Right lobe of liver (tissue), 6 donors: ENCODE data around the gene WNT7A. TPM values are rescaled to one million over a fixed set of nuclear protein-coding genes. Genes with fewer than 3 reads are reported as not detected.

ENCODE experiments used
- ATAC-seq, 4 donors: fragments of 200-7000 bp; cut with Tn5 transposase; one replicate each; pipeline ENCODE4 v1.9.1; 2020; ENCODE audit warnings: mild to moderate bottlenecking in 4 of 4, moderate library complexity in 4 of 4
- DNase-seq, 3 donors: peaks; one replicate each; pipeline ENCODE4 v3.0.0-alpha.2; 2020
- H3K27ac ChIP-seq, 3 donors: fragments of 200-600 bp; one replicate each; pipeline ENCODE4 v1.8.0; 2022
- H3K27me3 ChIP-seq, 2 donors: fragments of 200-600 bp; one replicate each; pipeline ENCODE4 v1.8.0; 2022
- H3K36me3 ChIP-seq, 4 donors: fragments of 200-600 bp; sonication (generic) in 1 of 4; one replicate each; pipeline versions ENCODE4 v1.5.1 to v1.8.0; 2017 to 2022; ENCODE audit warnings: control low read depth in 1 of 4
- H3K4me1 ChIP-seq, 4 donors: fragments of 200-600 bp; sonication (generic) in 1 of 4; one replicate each; pipeline versions ENCODE4 v1.5.1 to v1.8.0; 2017 to 2022; ENCODE audit warnings: control low read depth in 1 of 4
- H3K4me3 ChIP-seq, 3 donors: fragments of 200-600 bp; one replicate each; pipeline ENCODE4 v1.8.0; 2022
- H3K9me3 ChIP-seq, 4 donors: fragments of 200-600 bp; sonication (generic) in 1 of 4; one replicate each; pipeline versions ENCODE4 v1.5.1 to v1.8.0; 2017 to 2022; ENCODE audit warnings: control low read depth in 1 of 4
- CTCF ChIP-seq, 4 donors: fragments of 200-600 bp in 3 of 4; fragments of 450-650 bp in 1 of 4; IDR thresholded peaks; one replicate each; pipeline versions ENCODE4 v1.5.1 to v1.8.0; 2016 to 2022; ENCODE audit warnings: antibody characterized with exemption in 4 of 4, mild to moderate bottlenecking in 2 of 4
- POLR2A ChIP-seq: fragments of 450-650 bp; IDR thresholded peaks from one replicate; pipeline ENCODE4 v1.6.1; 2017; ENCODE audit warnings: antibody characterized with exemption, mild to moderate bottlenecking
- WGBS: methylation state at CpG from one replicate; pipeline ENCODE4 v1.1.6; 2018; ENCODE audit warnings: low coverage, low lambda C conversion rate; ENCODE audit not compliant: insufficient coverage; ENCODE audit errors: missing lambda C conversion rate; 5-methylcytosine and 5-hydroxymethylcytosine counted together
- intact Hi-C, 2 donors: fragments of 100-400 bp; cut with DNase I; formaldehyde crosslinking; loops; one replicate each; pipeline versions ENCODE4 v1.11.2 to v1.14.1; 2022
- total RNA-seq, 6 experiments: library from RNA; depleted of rRNA in 2 of 6; stranded (reverse); fragments of >200 nt in 2 of 6; fragmentation: NEBNext Ultra II Directional in 3 of 6; extraction: Animal tissue kit (Norgen Biotek cat#: 25700) in 3 of 6; gene quantifications; one replicate each; pipeline versions ENCODE4 v1.1.0 to v1.2.4, GENCODE V29; 2016 to 2023
- donor health status: DM: no; HTN: yes; CAD: no.
- donor health status: DM: no; HTN: no; CAD: no.
- donor health status: DM: no; HTN: no; CAD: no.
- donor health status: DM: no; HTN: yes; CAD: no.
- donor health status: DM: no; HTN: yes; CAD: no.

WNT7A gene
- total RNA-seq, 6 experiments from 2014 or later, result not detected

GRCh38 chr3:13886593-13887129, 6.8 kb upstream of the WNT7A start:
- ATAC-seq (no peak), DNase-seq (no peak)
- H3K4me3 ChIP-seq, result no peak overlapping the region
- intact Hi-C loops, result loop anchor here in 1 of 2 donors (10.0 kb wide), 1 partner anchor 232 kb away; no protein-coding TSS in a partner anchor
- H3K4me1 ChIP-seq, result no peaks in the 10 kb centered on the region
- 80% methylated on average over 1 of the region's 4 CpGs for WGBS
- H3K9me3 ChIP-seq, result no peaks in the 10 kb centered on the region
- TF ChIP-seq POLR2A (no peak), CTCF (IDR thresholded peaks at IDR 0.05) (no peak)
- no peak overlapping the region for H3K27ac ChIP-seq
- no peaks in the 10 kb centered on the region for H3K36me3 ChIP-seq
- peaks cover 0 to 4% of the 10 kb centered on the region in 2 donors for H3K27me3 ChIP-seq

GRCh38 chr3:13885704-13886010, 5.8 kb upstream of the WNT7A start:
- 6% methylated on average over 2 of the region's 8 CpGs for WGBS
- H3K9me3 ChIP-seq, result no peaks in the 10 kb centered on the region
- H3K4me1 ChIP-seq, result no peaks in the 10 kb centered on the region
- DNase-seq (no peak), ATAC-seq (no peak)
- intact Hi-C loops, result loop anchor here in 1 of 2 donors (10.0 kb wide), 1 partner anchor 231 kb away; no protein-coding TSS in a partner anchor
- TF ChIP-seq CTCF (IDR thresholded peaks at IDR 0.05) (no peak), POLR2A (no peak)
- H3K27ac ChIP-seq, result no peak overlapping the region
- no peak overlapping the region for H3K4me3 ChIP-seq
- H3K36me3 ChIP-seq, result no peaks in the 10 kb centered on the region
- peaks cover 4 to 7% of the 10 kb centered on the region in 2 donors for H3K27me3 ChIP-seq

GRCh38 chr3:13884851-13885703, 5.2 kb upstream of the WNT7A start:
- Histone ChIP-seq H3K27ac (no peak overlapping the region), H3K4me1 (no peaks in the 10 kb centered on the region), H3K9me3 (no peaks in the 10 kb centered on the region), H3K36me3 (no peaks in the 10 kb centered on the region), H3K4me3 (no peak overlapping the region), H3K27me3 (peaks cover 10 to 13% of the 10 kb centered on the region in 2 donors)
- intact Hi-C loops, result loop anchor here in 1 of 2 donors (10.0 kb wide), 1 partner anchor 230 kb away; no protein-coding TSS in a partner anchor
- TF ChIP-seq CTCF (IDR thresholded peaks at IDR 0.05) (peak; percentile 52 to 87 (median 64)), POLR2A (no peak)
- 14% methylated on average over 6 of the region's 7 CpGs for WGBS
- ATAC-seq (peak; percentile 65 to 81 (median 78)), DNase-seq (peak in 1 of 3 donors; percentile 58)

- TF ChIP-seq POLR2A, result no peak
- no peak for TF ChIP-seq CTCF (IDR thresholded peaks at IDR 0.05)
- DNase-seq (no peak), ATAC-seq (no peak)
- WGBS, result 33% methylated on average over 2 of the region's 2 CpGs
- peaks cover 0 to 4% (median 0%) of the 10 kb centered on the region in 4 donors for H3K4me1 ChIP-seq
- H3K36me3 ChIP-seq, result no peaks in the 10 kb centered on the region
- H3K27ac ChIP-seq, result no peak overlapping the region
- H3K4me3 ChIP-seq, result no peak overlapping the region
- H3K9me3 ChIP-seq, result no peaks in the 10 kb centered on the region
- intact Hi-C loops, result loop anchor here in 1 of 2 donors (10.0 kb wide), 1 partner anchor 229 kb away; no protein-coding TSS in a partner anchor
- peaks cover 14 to 26% of the 10 kb centered on the region in 2 donors for H3K27me3 ChIP-seq
Observed at GRCh38 chr3:13883681-13884080, 3.8 kb upstream of the WNT7A start.
